Mucosa of descending colon (tissue), 3 donors: ENCODE results near the gene RNF181. TPM values are rescaled to one million over a fixed set of nuclear protein-coding genes. Genes with fewer than 3 reads are reported as not detected.

Experiments used
- ATAC-seq: fragments of 200-7000 bp; cut with Tn5 transposase; one replicate; pipeline ENCODE4 v1.9.1; 2020; ENCODE audit warnings: mild to moderate bottlenecking, moderate library complexity
- DNase-seq, 3 donors: peaks; one replicate each; pipeline ENCODE4 v3.0.0-alpha.2; 2020
- H3K36me3 ChIP-seq: fragments of 200-600 bp; one replicate; pipeline ENCODE4 v1.8.0; 2021; ENCODE audit warnings: low read depth, mild to moderate bottlenecking
- H3K4me1 ChIP-seq: fragments of 200-600 bp; one replicate; pipeline ENCODE4 v1.8.0; 2021; ENCODE audit warnings: low read depth, mild to moderate bottlenecking
- H3K4me3 ChIP-seq: fragments of 200-600 bp; one replicate; pipeline ENCODE4 v1.8.0; 2021; ENCODE audit warnings: mild to moderate bottlenecking
- H3K9me3 ChIP-seq: fragments of 200-600 bp; one replicate; pipeline ENCODE4 v1.8.0; 2021; ENCODE audit warnings: mild to moderate bottlenecking
- intact Hi-C, 2 donors: fragments of 100-400 bp; cut with DNase I in 1 of 2; cut with micrococcal nuclease in 1 of 2; formaldehyde crosslinking; loops; one replicate each; pipeline versions ENCODE4 v1.11.0 to v1.11.1; 2022; cut with DNase I, micrococcal nuclease
- total RNA-seq, 3 donors: library from RNA; stranded (reverse); fragmentation: NEBNext Ultra II Directional in 2 of 3; extraction: Animal tissue kit (Norgen Biotek cat#: 25700) in 2 of 3; gene quantifications; one replicate each; pipeline versions ENCODE4 v1.2.1 to v1.2.4, GENCODE V29; 2021 to 2023
- TF ChIP-seq, protein P1 (sequence below): fragments of 200-600 bp; IDR thresholded peaks from one replicate; pipeline ENCODE4 v1.8.0; 2022; ENCODE audit warnings: antibody characterized with exemption, mild to moderate bottlenecking
- donor health status: DM: no; HTN: no; CAD: no; lungs with moderate emphysema.
- donor health status: DM: no; HTN: no; CAD: no.
- donor health status: DM: no; HTN: yes; CAD: no.

The RNF181 gene
- total RNA-seq, 3 donors from 2014 or later: 73.7 to 89.5 (median 80.8) TPM

DNA sequence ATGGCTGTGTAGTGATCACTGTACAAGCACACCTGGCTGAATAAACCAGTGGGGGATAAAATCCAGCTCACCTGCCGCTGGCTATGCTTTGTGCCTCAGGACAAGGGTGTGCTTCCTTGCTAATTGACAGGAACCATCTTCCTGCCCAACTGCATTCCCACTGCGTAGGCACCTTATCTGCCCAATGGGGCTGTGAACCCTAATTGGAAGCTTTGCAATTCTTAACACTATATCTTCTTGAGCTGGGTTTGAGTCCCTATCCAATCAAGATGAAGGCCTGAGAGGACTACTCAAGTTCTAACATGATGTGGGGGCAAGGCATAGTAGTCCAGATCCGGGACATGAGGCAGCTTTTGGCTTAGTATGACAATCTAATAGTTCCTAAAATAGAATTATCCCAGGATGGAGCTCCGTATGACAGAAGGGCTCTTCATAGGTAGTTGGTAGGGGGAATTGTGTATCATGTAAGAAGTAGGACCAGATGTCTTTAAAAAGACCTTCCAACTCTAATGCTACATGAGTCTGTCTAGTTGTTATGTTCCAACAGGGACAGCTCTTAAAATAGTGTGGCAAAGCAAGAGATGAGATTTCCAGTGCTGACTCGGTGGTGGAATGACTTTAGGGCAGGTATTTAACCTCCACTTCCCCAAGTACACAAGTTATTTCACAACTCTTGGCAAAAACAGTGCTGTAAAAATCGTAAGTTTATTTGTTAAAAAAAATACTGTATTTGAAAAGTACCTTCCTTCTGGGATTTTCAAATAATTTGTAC, 9.2 kb downstream of the RNF181 start:
- H3K9me3 ChIP-seq: no peaks in the 10 kb centered on the region
- ATAC-seq: no peak
- intact Hi-C loops: no loop called here
- no peak for DNase-seq
- H3K4me3 ChIP-seq: no peak overlapping the region
- TF ChIP-seq, protein P1, sequence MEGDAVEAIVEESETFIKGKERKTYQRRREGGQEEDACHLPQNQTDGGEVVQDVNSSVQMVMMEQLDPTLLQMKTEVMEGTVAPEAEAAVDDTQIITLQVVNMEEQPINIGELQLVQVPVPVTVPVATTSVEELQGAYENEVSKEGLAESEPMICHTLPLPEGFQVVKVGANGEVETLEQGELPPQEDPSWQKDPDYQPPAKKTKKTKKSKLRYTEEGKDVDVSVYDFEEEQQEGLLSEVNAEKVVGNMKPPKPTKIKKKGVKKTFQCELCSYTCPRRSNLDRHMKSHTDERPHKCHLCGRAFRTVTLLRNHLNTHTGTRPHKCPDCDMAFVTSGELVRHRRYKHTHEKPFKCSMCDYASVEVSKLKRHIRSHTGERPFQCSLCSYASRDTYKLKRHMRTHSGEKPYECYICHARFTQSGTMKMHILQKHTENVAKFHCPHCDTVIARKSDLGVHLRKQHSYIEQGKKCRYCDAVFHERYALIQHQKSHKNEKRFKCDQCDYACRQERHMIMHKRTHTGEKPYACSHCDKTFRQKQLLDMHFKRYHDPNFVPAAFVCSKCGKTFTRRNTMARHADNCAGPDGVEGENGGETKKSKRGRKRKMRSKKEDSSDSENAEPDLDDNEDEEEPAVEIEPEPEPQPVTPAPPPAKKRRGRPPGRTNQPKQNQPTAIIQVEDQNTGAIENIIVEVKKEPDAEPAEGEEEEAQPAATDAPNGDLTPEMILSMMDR: no peak
- H3K36me3 ChIP-seq: no peaks in the 10 kb centered on the region
- peaks cover 23% of the 10 kb centered on the region for H3K4me1 ChIP-seq

DNA sequence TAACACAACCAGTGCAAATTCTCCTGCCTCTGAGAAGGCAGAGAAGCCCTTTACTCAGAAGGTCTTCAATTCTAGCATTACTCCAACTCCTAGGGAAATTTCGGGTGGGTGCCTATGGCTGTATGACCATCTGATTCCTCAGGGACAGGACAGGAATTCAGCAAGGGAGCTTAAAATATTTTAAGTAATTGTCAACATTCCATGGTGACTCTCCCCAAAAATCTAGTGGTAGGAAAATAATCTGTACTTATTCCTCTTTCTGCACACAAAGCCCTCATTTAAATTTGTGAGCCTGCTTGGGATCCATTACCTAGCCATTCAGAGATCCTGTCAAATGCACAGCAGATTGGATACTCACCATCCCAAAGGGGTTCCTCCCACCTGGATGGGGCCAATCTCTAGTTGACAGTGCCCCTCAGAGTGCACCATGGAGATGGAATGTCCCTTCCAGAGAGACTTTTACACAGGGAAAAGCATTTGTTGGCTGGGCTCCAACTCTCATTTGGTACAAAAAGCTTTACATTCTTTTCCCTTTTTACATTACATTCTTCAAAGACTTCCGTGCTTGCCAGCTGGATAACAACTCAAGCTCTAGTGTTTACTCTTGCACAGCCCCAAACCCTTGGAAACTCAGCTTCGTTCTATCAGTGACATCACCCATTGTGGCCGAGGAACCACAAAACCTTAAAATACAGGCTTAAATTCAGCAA, 10.0 kb downstream of the RNF181 start:
- Histone ChIP-seq H3K4me1 (peaks cover 23% of the 10 kb centered on the region), H3K4me3 (no peak overlapping the region), H3K9me3 (no peaks in the 10 kb centered on the region), H3K36me3 (no peaks in the 10 kb centered on the region)
- DNase-seq: no peak
- TF ChIP-seq, protein P1: no peak
- intact Hi-C loops: no loop called here
- no peak for ATAC-seq

DNA sequence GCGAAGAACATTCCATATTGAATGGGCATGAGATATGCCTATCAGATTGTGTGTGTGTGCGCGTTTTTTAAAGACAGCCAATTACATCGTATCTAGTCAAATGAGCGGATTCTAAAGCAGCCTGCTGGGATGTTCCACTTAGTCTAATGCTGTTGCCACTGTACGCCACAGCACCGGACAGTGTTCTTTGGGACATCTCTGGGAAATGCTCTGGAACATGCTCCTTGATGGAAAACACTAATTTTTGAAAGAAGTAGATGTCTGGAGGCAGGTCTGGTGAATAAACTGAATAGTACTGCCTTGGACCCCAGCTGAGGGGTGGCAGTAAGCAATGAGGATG, 10.5 kb downstream of the RNF181 start:
- TF ChIP-seq, protein P1: no peak

DNA sequence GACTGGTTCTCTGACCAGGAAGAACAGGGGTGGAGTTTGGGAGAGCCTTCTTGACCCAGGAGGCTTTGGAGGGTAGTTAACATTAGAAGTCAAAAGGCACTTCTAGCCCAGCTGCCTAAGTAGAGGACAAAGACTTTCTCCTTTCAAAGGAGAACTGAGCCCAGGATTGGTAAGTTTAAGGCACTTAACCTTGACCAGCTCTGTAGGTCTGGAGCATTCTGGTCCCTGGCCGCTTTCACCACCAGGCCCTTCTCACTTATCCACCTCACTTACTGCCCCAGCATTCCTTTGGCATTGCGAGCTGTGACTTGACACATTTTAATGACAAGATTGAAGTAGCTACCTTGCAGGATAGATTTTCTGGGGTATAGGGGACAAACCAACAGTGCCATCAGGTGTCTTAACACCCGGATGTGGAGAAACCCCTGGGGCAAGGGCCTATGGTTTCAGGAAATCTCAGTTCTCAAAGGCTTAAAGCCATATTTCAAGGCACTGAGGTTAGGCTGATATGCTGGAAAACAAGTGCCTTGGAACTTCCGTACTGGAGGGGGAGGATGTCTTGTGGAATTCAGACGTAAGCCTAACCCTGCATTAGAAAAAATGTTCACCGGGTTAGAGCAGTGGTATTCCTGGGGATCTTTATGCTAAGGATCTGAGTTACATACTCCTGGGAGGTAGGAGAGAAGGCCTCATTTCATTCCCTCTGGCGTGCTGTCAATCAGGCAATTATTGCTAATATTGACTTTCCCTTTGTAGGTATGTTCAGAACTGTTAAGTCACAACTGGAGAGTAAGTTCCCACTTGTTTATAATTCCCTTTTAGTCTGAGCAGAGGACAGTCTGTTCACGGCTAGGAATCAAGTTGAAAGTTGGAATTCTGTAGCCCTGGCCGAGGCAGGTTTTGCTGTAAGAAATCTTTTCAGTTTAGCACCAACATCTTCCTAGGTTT, 12.0 kb downstream of the RNF181 start:
- no peak for ATAC-seq
- DNase-seq: no peak
- TF ChIP-seq, protein P1: no peak
- H3K4me1 ChIP-seq: peaks cover 20% of the 10 kb centered on the region
- H3K36me3 ChIP-seq: no peaks in the 10 kb centered on the region
- no peak overlapping the region for H3K4me3 ChIP-seq
- H3K9me3 ChIP-seq: no peaks in the 10 kb centered on the region
- intact Hi-C loops: no loop called here

More for the DNA sequence above, 10.5 kb downstream of the RNF181 start:
- peaks cover 26% of the 10 kb centered on the region for H3K4me1 ChIP-seq
- H3K9me3 ChIP-seq: no peaks in the 10 kb centered on the region
- H3K4me3 ChIP-seq: no peak overlapping the region
- H3K36me3 ChIP-seq: no peaks in the 10 kb centered on the region
- intact Hi-C loops: no loop called here
- DNase-seq (no peak), ATAC-seq (no peak)

DNA sequence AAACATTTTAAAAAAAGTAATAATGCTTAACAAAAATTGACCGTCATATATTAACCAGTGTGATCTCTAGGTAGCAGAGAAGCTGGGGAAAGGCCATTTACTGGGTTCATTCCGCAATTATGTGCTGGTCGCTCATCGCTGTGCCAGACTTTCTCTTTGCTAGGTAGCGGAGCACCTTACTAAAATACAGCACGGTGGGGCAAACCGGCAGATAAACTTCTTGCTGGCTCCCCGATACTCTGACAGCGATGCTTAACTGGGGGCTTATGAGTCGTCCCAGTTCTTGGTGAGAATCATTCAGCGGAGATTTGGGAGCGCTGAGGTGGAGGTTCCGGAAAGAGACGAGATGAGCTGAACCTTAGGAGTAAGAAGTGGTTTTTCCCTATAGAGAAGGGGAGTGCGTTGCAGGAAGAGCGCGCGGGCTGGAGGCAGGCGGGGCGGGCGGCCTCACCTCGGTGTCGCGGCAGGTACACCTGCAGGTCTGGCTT, 15.7 kb downstream of the RNF181 start:
- peaks cover 8% of the 10 kb centered on the region for H3K4me1 ChIP-seq
- DNase-seq (no peak), ATAC-seq (peak; percentile 63)

More for the DNA sequence above, 15.7 kb downstream of the RNF181 start:
- peak overlapping the region; percentile 73 for H3K4me3 ChIP-seq
- intact Hi-C loops: no loop called here
- H3K9me3 ChIP-seq: no peaks in the 10 kb centered on the region
- no peaks in the 10 kb centered on the region for H3K36me3 ChIP-seq
- TF ChIP-seq, protein P1: no peak
